Measurements from ENCODE around the gene DPEP2. TPM values are rescaled to one million over a fixed set of nuclear protein-coding genes. Genes with fewer than 3 reads are reported as not detected.
"Not testable (repeated sequence)": the region's sequence is repeated elsewhere in the genome, so short reads cannot be mapped to it uniquely, and the experiment has no call there.

Gene DPEP2, protein sequence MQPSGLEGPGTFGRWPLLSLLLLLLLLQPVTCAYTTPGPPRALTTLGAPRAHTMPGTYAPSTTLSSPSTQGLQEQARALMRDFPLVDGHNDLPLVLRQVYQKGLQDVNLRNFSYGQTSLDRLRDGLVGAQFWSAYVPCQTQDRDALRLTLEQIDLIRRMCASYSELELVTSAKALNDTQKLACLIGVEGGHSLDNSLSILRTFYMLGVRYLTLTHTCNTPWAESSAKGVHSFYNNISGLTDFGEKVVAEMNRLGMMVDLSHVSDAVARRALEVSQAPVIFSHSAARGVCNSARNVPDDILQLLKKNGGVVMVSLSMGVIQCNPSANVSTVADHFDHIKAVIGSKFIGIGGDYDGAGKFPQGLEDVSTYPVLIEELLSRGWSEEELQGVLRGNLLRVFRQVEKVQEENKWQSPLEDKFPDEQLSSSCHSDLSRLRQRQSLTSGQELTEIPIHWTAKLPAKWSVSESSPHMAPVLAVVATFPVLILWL
- total RNA-seq (0.75 TPM), polyA plus RNA-seq (ENCODE audit: insufficient read depth in 1 of 8, insufficient read length in 8 of 8, low replicate concordance in 1 of 8) (1 to 10 TPM in 5 of 8 donors, under 1 TPM in 3; 0.52 to 1.4 (median 1.1) TPM)
- long read RNA-seq, donor 1 = 0 reads
- long read RNA-seq, donor 2 = 0 reads
- long read RNA-seq, donor 3 = 0 reads
- long read RNA-seq, donor 4 = 0 reads
- long read RNA-seq, donor 5 = 0 reads
- long read RNA-seq, donor 6 = 0 reads
- long read RNA-seq, donor 7 = 0 reads
- long read RNA-seq, donor 8 = 0 reads
- long read RNA-seq, donor 9 = 0 reads
- long read RNA-seq, donor 10 = 0 reads
- long read RNA-seq, donor 11 = 0 reads

DNA sequence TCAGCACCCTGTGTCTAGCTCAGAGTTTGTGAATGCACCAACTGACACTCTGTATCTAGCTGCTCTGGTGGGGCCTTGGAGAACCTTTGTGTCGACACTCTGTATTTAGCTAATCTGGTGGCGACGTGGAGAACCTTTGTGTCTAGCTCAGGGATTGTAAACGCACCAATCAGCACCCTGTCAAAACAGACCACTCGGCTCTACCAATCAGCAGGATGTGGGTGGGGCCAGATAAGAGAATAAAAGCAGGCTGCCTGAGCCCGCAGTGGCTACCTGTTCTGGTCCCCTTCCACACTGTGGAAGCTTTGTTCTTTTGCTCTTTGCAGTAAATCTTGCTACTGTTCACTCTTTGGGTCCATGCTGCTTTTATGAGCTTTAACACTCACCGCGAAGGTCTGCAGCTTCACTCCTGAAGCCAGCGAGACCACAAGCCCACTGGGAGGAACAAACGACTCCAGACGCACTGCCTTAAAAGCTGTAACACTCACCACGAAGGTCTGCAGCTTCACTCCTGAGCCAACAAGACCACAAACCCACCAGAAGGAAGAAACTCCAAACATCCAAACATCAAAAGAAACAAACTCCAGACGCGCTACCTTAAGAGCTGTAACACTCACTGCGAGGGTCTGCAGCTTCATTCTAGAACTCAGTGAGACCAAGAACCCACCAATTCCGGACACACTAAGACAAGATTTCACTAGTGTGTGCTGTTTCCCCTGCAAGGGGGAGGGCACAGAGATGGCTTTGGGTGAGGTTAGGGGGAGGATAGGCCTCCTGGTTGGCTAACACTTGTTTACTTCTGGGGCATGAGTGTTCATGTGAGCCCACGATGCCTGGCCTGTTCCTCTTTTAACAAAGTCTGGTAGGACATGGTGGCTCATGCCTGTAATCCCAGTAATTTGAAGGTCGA is at the start of gene DPEP2:
TSS of gene DPEP2 (minus strand) at position 706 of the 910 bp plus-strand sequence. CDS start 6,272 bp downstream, outside the sequence.
- not testable (repeated sequence) for H3K27me3 ChIP-seq (ENCODE audit: control insufficient read depth, insufficient read depth, low read length); H3K36me3 ChIP-seq (ENCODE audit: control insufficient read depth, insufficient read depth, low read length); H3K9me3 ChIP-seq (replicated peaks; ENCODE audit: control insufficient read depth, low read depth, low read length); H3K4me1 ChIP-seq (ENCODE audit: control insufficient read depth, insufficient read depth, low read length)
- H3K27ac ChIP-seq (ENCODE audit: low read length) = peak within 1 kb of the TSS; percentile 42
- 36% methylated on average over 5 of the region's 18 CpGs for WGBS (ENCODE audit: insufficient coverage)
- H3K4me3 ChIP-seq (ENCODE audit: low read length) = peak within 1 kb of the TSS; percentile 5
- DNase-seq = peak; percentile 54

DNA sequence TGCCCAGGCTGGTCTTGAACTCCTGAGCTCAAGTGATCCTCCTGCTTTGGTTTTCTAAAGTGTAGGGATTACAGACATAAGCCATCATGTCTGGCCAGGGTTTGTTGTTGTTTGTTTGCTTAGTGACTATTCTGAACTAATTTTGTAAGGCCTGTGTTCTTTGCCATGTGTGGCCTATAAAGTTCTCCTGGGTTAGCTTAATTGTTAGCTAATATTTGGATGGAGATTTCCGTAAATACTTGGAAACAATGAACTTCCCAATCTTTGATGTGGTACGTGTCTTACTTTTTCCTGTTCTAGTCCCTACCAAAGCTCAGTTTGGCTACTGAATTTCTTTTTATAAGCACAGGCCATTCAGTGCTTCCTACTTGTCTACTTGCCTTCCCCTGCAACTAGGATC is 48.7 kb upstream of the DPEP2 start:
- no peak overlapping the region for H3K27ac ChIP-seq (ENCODE audit: low read length)
- no peaks in the 10 kb centered on the region for H3K27me3 ChIP-seq (ENCODE audit: control insufficient read depth, insufficient read depth, low read length)
- H3K4me1 ChIP-seq (ENCODE audit: control insufficient read depth, insufficient read depth, low read length) = no peaks in the 10 kb centered on the region
- no CpG with 5 or more reads among the region's 2 CpGs for WGBS (ENCODE audit: insufficient coverage)
- no peak overlapping the region for H3K4me3 ChIP-seq (ENCODE audit: low read length)
- DNase-seq = no peak
- no peaks in the 10 kb centered on the region for H3K9me3 ChIP-seq (replicated peaks; ENCODE audit: control insufficient read depth, low read depth, low read length)
- H3K36me3 ChIP-seq (ENCODE audit: control insufficient read depth, insufficient read depth, low read length) = peaks cover 31% of the 10 kb centered on the region

DNA sequence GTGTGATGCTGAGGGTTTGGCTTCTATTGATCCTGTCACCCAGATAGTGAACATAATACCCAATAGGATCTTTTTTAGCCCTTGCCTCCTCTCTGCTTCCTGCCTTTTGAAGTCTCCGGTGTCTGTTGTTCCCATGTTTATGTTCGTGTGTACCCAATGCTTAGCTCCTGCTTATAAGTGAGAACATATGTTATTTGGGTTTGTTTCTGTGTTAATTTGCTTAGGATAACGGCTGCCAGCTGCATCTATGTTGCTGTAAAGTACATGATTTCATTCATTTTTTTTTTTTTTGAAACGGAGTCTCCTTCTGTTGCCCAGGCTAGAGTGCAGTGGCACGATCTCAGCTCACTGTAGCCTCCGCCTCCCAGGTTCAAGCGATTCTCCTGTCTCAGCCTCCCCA is 46.8 kb upstream of the DPEP2 start:
- Histone ChIP-seq H3K36me3 (ENCODE audit: control insufficient read depth, insufficient read depth, low read length) (peaks cover 29% of the 10 kb centered on the region), H3K4me3 (ENCODE audit: low read length) (no peak overlapping the region), H3K9me3 (replicated peaks; ENCODE audit: control insufficient read depth, low read depth, low read length) (no peaks in the 10 kb centered on the region), H3K27me3 (ENCODE audit: control insufficient read depth, insufficient read depth, low read length) (no peaks in the 10 kb centered on the region), H3K4me1 (ENCODE audit: control insufficient read depth, insufficient read depth, low read length) (no peaks in the 10 kb centered on the region), H3K27ac (ENCODE audit: low read length) (no peak overlapping the region)
- no peak for DNase-seq
- WGBS (ENCODE audit: insufficient coverage) = 73% methylated on average over 5 of the region's 7 CpGs

DNA sequence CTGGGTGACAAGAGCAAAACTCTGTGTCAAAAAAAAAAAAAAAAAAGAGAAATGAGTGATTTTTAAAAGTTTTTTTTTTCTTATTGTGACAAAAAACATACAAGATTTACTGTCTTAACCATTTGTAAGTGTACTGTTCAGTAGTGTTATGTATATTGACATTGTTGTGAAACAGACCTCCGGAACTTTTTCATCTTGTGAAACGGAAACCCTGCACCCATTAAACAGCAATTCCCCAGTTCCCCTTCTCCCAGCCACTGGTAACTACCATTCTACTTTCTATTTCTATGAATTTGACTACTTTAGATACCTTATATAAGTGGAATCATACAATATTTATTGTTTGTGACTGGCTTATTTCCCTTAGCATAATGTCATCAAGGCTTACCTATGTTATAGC is 42.5 kb upstream of the DPEP2 start:
- Histone ChIP-seq H3K4me1 (ENCODE audit: control insufficient read depth, insufficient read depth, low read length) (peaks cover 2% of the 10 kb centered on the region), H3K27ac (ENCODE audit: low read length) (no peak overlapping the region)

DNA sequence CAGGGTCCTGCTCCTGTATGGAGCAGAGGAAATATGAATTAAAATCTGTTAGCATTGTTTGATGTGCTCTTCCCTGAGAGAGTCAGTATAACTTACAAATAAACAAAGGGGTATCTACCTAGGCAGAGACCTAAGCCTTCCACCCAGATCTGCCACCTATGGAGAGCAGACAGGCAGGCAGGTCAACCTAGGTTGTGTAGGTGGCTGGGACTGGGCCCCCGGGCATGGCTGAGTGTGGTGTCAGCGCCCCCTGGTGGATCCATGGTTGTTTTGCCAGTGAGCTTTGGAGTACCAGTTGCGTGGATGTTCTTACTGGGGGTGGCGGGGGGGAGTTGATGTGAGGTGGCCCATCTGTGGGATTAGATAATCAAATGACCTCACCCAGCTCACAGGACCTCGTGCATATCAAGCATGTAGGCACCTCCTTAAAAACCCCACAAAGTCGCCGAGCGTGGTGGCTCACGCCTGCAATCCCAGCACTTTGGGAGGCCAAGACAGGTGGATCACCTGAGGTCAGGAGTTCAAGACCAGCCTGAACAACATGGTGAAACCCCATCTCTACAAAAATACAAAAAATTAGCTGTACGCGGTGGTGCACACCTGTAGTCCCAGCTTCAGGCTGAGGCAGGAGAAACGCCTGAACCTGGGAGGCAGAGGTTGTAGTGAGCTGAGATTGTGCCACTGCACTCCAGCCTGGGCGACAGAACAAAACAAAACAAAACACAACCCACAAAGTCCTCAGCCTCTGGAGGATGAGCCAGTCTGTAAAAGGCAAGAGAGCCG is 41.4 kb upstream of the DPEP2 start:
- H3K36me3 ChIP-seq (ENCODE audit: control insufficient read depth, insufficient read depth, low read length) = peaks cover 20% of the 10 kb centered on the region
- no peak overlapping the region for H3K4me3 ChIP-seq (ENCODE audit: low read length)
- no peaks in the 10 kb centered on the region for H3K9me3 ChIP-seq (replicated peaks; ENCODE audit: control insufficient read depth, low read depth, low read length)
- peak; percentile 55 for DNase-seq
- peaks cover 2% of the 10 kb centered on the region for H3K4me1 ChIP-seq (ENCODE audit: control insufficient read depth, insufficient read depth, low read length)
- H3K27ac ChIP-seq (ENCODE audit: low read length) = no peak overlapping the region
- WGBS (ENCODE audit: insufficient coverage) = 0% methylated on average over 1 of the region's 14 CpGs
- H3K27me3 ChIP-seq (ENCODE audit: control insufficient read depth, insufficient read depth, low read length) = no peaks in the 10 kb centered on the region

More for the DNA sequence above, 42.5 kb upstream of the DPEP2 start:
- Histone ChIP-seq H3K9me3 (replicated peaks; ENCODE audit: control insufficient read depth, low read depth, low read length) (no peaks in the 10 kb centered on the region), H3K36me3 (ENCODE audit: control insufficient read depth, insufficient read depth, low read length) (peaks cover 20% of the 10 kb centered on the region), H3K27me3 (ENCODE audit: control insufficient read depth, insufficient read depth, low read length) (no peaks in the 10 kb centered on the region), H3K4me3 (ENCODE audit: low read length) (no peak overlapping the region)
- WGBS (ENCODE audit: insufficient coverage) = no CpG with 5 or more reads among the region's 2 CpGs
- no peak for DNase-seq

DNA sequence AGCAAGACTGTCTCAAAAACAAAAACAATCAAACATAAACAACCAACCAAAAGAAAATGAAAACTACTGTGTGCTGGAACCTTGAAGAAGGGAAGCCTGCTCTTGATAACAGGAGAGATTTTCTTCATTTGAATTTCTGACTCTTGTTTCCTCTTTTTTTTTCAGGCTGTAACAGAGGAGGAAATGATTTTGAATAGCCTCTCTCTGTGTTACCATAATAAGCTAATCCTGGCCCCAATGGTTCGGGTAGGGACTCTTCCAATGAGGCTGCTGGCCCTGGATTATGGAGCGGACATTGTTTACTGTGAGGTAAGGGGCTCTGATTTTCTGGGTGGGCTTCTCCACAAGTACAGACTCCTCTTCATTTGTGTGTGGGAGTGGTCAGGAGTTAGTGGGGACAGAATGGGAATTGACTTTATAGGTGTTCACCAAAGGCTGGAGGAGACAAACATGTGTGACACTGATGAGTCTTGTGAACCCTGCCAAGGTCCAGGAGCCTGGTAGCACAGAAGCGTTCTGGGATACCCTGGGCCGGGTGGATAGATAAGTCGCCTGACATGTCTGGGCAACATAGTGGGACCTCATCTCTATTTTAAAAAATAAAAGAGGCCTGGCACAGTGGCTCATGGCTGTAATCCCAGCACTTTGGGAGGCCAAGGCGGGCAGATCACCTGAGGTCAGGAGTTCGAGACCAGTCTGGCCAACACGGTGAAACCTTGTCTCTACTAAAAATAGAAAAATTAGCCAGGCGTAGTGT is 38.7 kb upstream of the DPEP2 start:
- Histone ChIP-seq H3K4me1 (ENCODE audit: control insufficient read depth, insufficient read depth, low read length) (peaks cover 2% of the 10 kb centered on the region), H3K27ac (ENCODE audit: low read length) (no peak overlapping the region), H3K9me3 (replicated peaks; ENCODE audit: control insufficient read depth, low read depth, low read length) (no peaks in the 10 kb centered on the region), H3K27me3 (ENCODE audit: control insufficient read depth, insufficient read depth, low read length) (no peaks in the 10 kb centered on the region), H3K36me3 (ENCODE audit: control insufficient read depth, insufficient read depth, low read length) (peaks cover 18% of the 10 kb centered on the region), H3K4me3 (ENCODE audit: low read length) (no peak overlapping the region)
- WGBS (ENCODE audit: insufficient coverage) = 81% methylated on average over 5 of the region's 9 CpGs
- DNase-seq = no peak

DNA sequence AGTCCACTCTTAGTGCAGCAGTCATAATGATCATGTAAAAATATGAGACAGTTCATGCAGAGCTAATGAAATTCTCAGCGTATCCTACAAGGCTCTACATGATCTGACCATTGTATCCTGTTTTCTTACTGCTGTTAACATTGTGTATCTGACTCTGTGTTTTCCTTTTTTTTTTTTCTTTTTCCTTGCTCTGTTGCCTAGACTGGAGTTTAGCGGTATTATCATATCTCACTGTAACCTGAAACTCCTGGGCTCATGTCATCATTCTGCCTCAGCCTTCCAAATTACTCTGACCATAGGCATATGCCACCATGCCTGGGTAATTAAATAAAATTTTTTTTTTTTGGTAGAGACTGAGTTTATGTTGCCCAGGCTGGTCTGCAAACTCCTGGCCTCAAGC is 35.9 kb upstream of the DPEP2 start:
- no peaks in the 10 kb centered on the region for H3K27me3 ChIP-seq (ENCODE audit: control insufficient read depth, insufficient read depth, low read length)
- DNase-seq = no peak
- WGBS (ENCODE audit: insufficient coverage) = no CpG with 5 or more reads among the region's 2 CpGs
- H3K4me3 ChIP-seq (ENCODE audit: low read length) = no peak overlapping the region
- peaks cover 23% of the 10 kb centered on the region for H3K36me3 ChIP-seq (ENCODE audit: control insufficient read depth, insufficient read depth, low read length)
- H3K27ac ChIP-seq (ENCODE audit: low read length) = no peak overlapping the region
- no peaks in the 10 kb centered on the region for H3K9me3 ChIP-seq (replicated peaks; ENCODE audit: control insufficient read depth, low read depth, low read length)
- peaks cover 2% of the 10 kb centered on the region for H3K4me1 ChIP-seq (ENCODE audit: control insufficient read depth, insufficient read depth, low read length)

DNA sequence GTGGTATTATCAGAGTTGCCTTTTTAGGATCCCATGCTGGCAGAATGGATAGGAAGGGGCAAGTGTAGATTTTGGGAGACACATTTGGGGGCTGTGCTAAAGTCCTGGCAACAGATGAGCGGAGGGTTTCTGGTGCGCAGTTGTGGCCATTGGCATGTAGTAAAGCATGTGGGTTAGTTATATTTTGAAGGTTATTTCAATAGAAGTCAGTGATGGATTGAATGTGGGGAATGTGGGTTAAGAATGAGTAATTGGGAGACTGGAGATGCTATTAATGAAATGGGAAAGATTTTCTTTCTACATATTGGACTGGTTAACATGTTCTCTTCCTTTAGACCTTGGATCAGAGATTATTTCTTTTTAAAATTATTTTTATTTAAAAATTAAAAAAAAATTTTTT is 33.8 kb upstream of the DPEP2 start:
- Histone ChIP-seq H3K36me3 (ENCODE audit: control insufficient read depth, insufficient read depth, low read length) (peaks cover 23% of the 10 kb centered on the region), H3K27ac (ENCODE audit: low read length) (no peak overlapping the region), H3K4me1 (ENCODE audit: control insufficient read depth, insufficient read depth, low read length) (peaks cover 2% of the 10 kb centered on the region), H3K9me3 (replicated peaks; ENCODE audit: control insufficient read depth, low read depth, low read length) (no peaks in the 10 kb centered on the region), H3K27me3 (ENCODE audit: control insufficient read depth, insufficient read depth, low read length) (no peaks in the 10 kb centered on the region), H3K4me3 (ENCODE audit: low read length) (no peak overlapping the region)
- no peak for DNase-seq
- WGBS (ENCODE audit: insufficient coverage) = 100% methylated on average over 2 of the region's 2 CpGs

DNA sequence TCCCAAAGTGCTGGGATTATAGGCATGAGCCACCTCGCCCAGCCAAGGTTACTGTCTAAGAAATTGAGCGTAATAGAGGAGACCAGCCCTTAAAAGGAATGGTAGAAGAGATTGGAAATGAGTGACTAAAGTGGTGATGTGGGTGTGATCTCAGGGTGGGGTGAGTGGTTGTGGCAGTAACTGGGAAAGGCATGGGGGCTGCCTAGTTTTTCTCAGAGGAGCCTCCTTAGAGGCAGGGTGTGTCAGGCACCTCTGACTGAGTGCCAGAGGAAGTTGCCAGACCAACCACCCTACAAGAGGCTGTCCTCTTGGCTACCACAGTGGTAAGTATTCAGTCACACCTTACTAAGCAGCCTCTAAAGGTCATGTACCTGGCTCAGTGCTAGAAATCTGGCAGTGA is 32.7 kb upstream of the DPEP2 start:
- no peaks in the 10 kb centered on the region for H3K9me3 ChIP-seq (replicated peaks; ENCODE audit: control insufficient read depth, low read depth, low read length)
- 100% methylated on average over 2 of the region's 2 CpGs for WGBS (ENCODE audit: insufficient coverage)
- no peak overlapping the region for H3K4me3 ChIP-seq (ENCODE audit: low read length)
- no peak for DNase-seq
- H3K36me3 ChIP-seq (ENCODE audit: control insufficient read depth, insufficient read depth, low read length) = peaks cover 27% of the 10 kb centered on the region
- no peaks in the 10 kb centered on the region for H3K27me3 ChIP-seq (ENCODE audit: control insufficient read depth, insufficient read depth, low read length)
- no peaks in the 10 kb centered on the region for H3K4me1 ChIP-seq (ENCODE audit: control insufficient read depth, insufficient read depth, low read length)
- no peak overlapping the region for H3K27ac ChIP-seq (ENCODE audit: low read length)

Measured in muscle of leg (tissue), 16 donors.